Measurements from ENCODE around the gene KRT77.

DNA sequence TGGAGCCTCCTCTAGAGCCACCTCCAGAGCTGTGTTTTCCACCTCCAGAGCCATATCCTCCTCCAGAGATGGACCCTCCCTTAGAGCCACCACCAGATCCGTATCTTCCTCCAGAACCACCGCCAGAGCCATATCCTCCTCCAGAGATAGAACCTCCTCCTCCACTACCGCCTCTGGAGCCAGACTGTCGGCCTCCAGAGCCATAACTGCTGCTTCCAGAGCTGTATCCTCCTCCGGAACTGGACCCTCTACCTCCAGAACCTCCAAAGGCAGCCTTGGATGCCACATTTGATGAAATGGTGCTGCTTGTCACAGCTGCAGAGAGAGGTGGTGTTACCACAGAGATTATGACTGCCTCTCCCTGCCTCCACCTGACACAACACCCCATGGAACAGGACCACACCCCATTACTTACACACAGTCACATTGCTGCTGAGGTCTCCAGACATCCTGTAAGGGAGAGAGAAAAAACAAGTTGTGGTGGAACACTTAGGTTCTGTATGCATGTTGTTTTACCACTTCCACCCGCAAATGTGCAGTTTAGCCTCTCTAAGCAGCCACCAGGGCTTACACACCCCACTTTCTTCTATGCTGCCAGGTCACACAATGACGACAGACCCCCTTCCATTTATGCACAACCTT is 58.1 kb downstream of the KRT77 start:
- no peak for TF ChIP-seq RFX5 (IDR thresholded peaks at IDR 0.05; ENCODE audit: low read length)
- TF ChIP-seq EP300 (IDR thresholded peaks at IDR 0.05; ENCODE audit: borderline replicate concordance in 1 of 2, low read depth in 1 of 2, low read length in 1 of 2), result no peak
- TF ChIP-seq, protein P1, sequence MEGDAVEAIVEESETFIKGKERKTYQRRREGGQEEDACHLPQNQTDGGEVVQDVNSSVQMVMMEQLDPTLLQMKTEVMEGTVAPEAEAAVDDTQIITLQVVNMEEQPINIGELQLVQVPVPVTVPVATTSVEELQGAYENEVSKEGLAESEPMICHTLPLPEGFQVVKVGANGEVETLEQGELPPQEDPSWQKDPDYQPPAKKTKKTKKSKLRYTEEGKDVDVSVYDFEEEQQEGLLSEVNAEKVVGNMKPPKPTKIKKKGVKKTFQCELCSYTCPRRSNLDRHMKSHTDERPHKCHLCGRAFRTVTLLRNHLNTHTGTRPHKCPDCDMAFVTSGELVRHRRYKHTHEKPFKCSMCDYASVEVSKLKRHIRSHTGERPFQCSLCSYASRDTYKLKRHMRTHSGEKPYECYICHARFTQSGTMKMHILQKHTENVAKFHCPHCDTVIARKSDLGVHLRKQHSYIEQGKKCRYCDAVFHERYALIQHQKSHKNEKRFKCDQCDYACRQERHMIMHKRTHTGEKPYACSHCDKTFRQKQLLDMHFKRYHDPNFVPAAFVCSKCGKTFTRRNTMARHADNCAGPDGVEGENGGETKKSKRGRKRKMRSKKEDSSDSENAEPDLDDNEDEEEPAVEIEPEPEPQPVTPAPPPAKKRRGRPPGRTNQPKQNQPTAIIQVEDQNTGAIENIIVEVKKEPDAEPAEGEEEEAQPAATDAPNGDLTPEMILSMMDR (IDR thresholded peaks at IDR 0.05), result no peak
- no peak for TF ChIP-seq RCOR1 (IDR thresholded peaks at IDR 0.05; ENCODE audit: low read length)
- no peak for TF ChIP-seq GABPA (IDR thresholded peaks at IDR 0.05; ENCODE audit: low read depth)
- no peak for TF ChIP-seq SIN3A (IDR thresholded peaks at IDR 0.05; ENCODE audit: borderline replicate concordance, low read depth, low read length)
- no peak for TF ChIP-seq RAD21 (IDR thresholded peaks at IDR 0.05; ENCODE audit: low read length)

All from SK-N-SH (cell line).